NCI-H1694 treated with DMSO at 0.1 percent for 48 hours (cell line): Measurements from ENCODE around the gene ROBO4.

ENCODE experiments used
- DNase-seq: peaks from one replicate; lab custom pipeline; 2025; lab: John Stamatoyannopoulos, UW

Gene ROBO4

DNA sequence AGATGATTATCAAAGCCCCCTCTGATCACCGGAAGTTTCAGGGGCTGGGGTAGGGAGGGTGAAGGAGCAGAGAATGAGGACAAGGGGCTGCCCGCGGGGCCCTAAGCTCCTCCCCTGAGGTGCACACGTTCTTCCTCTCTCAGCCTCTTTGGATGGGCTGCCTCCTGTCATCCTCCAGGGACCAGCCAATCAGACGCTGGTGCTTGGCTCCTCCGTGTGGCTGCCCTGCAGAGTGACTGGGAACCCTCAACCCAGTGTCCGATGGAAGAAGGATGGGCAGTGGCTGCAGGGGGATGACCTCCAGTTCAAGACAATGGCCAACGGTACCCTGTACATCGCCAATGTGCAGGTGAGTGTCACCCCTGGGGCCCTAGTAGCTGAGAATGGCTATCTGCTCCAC lies 24.9 kb downstream of the ROBO4 start:
- no peak for DNase-seq

DNA sequence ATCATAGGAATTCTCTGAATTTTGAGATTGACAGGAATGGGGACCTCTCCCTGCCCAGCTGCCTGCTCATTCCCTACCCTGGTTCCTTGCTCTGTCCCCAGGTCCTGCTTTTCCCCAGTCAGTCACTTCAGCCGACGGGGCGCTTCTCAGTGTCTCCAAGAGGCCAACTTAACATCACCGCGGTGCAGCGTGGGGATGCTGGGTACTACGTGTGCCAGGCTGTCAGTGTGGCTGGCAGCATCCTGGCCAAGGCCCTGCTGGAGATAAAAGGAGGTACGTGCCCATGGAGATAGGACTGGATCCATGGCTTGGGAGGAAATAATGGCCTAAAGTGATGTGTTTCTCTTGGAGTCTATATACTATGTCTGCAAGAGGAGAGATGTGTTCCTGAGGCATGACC lies 25.4 kb downstream of the ROBO4 start:
- no peak for DNase-seq

DNA sequence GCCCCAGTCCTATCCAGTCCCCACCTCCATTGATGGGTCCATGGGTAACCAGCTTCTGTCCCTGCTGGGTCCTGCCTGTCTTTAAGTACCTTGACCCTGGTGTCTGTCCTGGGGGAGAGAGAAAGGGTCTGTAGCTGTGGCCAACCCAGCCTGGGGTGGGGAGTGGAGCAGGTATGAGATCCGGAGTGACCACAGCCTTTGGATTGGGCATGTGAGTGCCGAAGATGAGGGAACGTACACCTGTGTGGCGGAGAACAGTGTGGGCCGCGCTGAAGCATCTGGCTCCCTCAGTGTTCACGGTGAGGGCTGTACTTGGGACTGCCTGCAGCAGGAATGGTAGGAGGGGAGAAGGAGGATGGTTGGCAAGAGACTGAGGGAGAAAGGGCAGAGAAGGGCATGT lies 27.2 kb downstream of the ROBO4 start:
- no peak for DNase-seq

DNA sequence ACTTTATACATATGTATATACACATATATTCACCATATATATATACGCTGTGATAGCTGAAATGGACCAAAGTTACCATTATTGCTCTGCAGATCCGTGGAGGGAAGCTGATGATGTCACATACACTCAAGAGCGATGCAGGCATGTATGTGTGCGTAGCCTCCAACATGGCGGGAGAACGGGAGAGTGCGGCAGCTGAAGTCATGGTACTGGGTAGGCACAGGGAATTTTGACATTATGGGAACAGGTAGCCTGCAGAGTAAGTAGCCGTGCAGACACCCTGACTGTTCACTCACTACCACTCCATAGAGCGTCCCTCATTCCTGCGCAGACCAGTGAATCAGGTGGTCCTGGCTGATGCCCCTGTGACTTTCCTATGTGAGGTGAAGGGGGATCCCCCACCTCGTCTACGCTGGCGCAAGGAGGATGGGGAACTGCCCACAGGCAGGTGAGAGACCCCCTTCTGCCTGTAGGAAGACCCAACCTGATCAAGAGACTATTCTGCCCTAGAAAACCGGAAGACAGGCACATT lies 27.7 kb downstream of the ROBO4 start:
- no peak for DNase-seq

DNA sequence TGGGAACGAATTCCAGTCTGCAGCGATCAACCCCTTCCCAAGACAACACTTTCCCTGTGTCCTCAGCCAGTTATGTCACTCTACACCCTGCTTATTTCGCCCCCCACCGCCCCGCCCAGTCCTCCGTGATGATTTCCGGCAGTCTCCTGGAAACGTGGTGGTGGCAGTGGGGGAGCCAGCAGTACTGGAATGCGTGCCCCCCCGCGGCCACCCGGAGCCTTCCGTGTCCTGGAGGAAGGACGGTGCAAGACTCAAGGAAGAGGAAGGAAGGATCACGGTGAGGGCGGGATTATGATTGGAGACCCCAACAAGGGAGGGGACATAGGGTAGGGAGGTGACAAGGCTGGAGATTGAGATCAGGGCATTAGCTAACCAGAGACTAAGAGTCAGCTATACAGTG lies 28.3 kb downstream of the ROBO4 start:
- DNase-seq = no peak

DNA sequence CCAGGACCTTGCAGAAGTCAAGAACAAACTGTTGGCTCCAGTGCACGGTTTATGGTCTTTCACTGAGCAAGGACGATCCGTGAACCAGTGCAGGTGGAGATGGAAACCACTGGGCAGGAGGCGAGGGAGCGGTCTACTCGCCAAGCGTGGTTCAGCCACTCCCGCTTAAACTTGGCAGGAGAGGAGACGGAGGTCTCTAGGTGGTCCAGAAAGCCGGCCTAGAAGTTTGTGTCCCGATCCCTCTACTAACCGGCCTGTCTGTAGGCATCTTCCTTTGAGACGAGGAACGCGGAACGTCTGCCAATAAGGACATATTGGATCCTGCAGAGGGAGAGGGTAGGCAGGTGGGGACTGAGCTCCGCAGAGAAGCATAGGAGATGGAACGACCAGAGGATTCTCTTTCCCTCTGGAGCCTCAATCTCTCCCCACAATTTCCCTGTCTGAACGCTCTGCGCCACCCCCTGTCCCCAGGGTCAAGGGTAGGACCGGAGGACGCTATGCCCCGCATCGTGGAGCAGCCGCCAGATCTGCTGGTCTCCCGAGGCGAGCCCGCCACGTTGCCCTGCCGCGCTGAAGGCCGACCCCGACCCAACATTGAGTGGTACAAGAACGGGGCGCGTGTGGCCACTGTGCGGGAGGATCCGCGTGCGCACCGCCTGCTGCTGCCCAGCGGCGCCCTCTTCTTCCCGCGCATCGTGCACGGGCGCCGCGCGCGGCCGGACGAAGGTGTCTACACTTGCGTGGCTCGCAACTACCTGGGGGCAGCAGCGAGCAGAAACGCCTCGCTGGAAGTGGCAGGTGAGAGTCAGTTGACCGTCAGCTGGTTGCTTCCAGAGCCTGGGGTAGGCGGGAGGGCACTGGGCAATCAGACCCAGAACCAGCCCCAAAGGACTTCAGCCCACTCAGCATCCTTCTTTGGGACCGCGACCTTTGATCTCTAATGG lies 29.1 kb downstream of the ROBO4 start:
- no peak for DNase-seq

DNA sequence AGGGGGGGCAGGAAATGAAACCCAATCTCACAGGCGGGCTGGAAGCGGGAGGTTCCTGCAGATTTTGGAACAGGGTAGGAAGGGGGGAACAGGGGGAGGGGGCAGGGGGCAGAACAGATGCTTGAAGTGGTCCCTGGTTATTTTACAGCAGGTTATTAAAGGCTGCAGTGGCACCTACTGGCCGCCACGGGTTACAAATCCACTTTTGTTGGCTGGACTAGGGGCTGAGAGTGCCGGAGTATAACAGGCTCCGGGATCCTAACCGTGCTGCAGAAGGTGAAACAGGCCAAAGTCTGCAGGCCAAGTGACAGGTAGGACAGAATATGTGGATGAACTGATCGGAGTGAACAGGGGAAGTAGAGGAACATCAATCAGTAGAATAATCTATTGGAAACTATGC lies 30.0 kb downstream of the ROBO4 start:
- DNase-seq = peak; percentile 6

DNA sequence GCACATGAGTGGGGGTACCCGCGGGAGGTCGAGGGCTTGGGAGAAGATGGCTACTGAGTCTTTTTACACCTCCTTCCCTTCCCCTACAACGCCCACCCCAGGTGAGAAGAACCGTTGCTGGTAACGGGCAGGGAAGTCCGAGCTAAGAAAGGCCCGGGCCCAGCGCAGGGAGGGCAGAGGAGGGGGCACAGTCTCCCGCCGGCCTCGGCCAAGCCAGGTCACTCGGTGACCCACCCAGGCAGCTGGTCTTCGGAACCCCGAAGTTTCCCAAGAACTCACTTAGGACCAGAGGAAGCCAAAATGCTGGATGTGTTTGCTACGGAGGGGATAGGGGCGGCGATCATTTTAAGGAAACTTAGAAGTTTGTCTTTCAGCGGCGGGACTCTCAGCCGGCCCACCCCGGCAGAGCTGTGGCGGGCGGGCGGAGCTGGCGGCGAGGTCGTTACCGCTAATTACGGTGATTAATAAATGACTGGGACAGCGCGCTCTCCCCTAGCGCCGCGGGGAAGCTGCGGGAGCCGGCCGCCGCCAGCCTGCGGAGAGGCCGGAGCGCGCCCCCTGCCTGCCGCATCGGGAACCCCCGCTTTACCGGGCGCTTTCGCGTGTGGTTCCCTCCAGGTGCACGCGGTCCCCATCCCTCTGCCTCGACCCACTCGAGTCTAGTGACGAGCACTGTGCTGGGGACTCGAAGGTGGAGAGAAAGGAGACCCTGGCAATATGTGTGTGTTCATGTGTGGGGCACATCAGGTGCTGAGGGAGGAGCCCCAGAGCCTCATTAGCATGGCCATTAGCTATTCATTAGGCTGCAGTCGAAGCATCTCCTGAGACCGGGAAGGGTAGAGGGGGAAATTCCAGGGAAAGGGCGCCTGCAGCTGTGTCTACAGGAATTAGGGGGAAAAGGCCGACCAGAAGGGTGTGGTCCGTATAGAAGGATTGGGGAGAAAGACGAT lies 31.5 kb downstream of the ROBO4 start:
- peak; percentile 0 for DNase-seq

DNA sequence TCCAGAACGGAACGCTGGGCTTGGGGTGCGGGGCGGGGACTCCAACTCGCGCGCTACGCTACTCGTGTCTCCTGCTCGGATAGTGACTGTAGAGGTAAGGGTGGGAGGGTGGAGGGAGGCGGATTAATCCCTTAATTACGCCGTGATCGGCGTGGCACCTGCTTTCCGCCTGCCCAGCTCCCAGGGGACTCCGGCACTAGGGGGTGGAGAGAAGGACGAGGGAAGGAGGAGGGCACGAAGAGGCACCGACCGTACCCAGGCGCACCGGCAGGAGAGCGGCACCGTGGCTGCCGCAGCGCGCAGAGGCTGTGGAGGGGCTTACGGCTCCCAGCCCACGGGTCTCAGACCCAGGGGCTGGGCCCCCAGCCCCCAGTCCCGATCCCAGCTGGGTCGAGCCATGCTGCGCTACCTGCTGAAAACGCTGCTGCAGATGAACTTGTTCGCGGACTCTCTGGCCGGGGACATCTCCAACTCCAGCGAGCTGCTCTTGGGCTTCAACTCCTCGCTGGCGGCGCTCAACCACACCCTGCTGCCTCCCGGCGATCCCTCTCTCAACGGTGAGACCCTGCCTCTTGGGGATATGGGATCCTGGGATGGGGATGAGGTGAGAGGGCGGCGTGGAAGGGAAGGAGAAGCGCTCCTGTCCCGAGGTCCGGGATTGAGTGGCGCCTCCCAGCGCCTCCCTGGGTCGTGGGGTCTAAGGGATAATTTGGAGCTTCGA lies 32.3 kb downstream of the ROBO4 start, which contains the start of gene ROBO3:
ROBO3 (plus strand) TSS at position 252 of the 721 bp plus-strand sequence; CDS start at position 398, 146 bp downstream.
- no peak for DNase-seq

DNA sequence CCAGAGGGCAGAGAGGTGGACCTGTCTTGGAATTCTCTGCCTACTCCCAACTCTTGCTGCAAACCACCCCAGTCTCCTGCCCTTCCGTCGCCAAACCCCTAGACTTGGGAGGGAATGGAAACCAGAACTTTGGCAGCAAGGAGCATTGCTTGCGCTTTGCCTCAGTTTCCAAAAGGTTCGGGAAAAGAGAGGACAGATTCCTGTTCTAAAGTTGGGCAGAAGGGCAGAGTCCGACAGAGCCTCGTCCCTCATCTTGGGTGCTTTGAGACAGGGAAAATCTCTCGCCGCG lies 32.8 kb downstream of the ROBO4 start:
- no peak for DNase-seq

DNA sequence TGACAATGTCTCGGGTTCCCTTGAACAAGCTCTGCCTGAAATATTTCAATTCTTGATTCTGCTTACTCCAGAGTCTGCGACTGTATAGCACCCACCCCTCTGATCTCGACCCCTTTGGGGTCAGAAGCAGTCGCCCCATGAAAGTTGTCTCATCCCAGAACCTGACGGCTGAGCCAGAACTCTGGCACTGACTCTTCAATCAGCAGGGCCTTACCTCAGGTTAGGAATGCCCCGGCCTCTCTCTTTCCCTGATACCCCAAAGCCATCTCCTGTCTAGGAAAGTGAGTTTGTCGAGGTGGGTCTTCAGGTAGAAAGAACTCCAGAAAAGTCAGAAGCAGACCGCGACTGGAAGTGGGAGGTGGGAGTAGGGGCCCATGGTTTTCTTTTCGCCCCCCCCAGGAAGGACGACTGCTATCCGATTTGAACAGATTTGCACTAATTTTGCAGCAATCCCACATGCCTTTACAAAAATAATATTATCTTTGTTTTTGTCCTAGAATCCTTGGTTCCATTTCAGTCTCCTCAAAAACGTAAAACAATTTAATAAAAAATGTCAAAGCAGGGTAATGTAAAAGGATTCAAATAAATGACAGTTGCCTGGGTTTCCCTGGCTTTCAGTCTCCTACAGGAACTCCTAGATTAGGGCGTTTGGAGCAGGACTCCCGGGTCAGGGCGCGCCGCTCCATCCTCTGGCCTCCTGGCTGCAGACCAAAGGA lies 33.3 kb downstream of the ROBO4 start:
- DNase-seq = no peak

DNA sequence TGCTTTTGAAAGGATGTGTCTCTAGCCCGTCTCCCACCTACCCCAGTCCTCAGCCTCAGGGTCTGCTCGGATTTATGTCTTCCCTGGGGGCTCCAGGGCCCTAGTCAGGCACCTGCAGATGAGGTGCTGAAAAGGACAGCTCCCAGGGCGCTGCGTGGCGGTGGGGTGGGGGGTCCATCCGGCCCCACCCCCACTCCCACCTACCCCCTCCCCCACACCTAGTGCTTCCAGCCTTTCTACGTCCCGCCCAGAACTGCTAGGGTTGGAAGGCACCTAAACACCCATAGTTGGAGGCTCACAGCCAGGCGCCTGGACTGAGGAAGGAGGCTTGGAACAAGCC lies 33.9 kb downstream of the ROBO4 start:
- no peak for DNase-seq

DNA sequence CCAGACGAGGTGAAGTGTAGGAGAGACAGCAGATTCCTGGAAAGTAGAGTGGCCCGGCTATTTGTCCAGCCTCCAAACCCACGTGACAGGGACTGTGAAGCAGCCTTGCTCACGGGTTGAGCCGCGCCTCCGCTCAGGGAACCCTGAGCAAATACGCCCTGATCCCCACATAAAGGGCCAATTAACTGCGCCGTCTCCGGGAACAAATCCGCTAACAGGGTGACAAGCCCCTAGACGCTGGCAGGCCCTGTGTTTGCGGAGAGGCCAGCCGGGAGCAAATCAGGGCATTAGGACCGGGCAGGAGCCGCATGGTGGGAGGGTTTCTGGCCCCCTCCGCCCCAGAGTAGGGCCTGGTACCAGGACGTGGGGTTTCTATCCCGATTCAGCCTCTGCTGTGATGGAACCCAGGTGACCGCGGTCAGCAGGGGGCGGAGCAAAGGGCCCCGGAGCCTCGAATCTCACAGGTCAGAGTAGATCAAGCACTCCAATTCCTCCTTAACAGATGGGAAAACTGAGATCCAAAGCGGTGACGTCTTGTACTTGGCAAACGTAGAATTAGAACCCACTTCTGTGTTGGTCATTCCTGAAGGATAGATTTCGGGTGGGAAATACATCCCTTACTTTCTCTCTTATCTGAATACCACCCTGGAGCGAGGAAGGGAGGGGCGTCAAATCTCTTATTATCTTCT lies 34.4 kb downstream of the ROBO4 start:
- DNase-seq = no peak

DNA sequence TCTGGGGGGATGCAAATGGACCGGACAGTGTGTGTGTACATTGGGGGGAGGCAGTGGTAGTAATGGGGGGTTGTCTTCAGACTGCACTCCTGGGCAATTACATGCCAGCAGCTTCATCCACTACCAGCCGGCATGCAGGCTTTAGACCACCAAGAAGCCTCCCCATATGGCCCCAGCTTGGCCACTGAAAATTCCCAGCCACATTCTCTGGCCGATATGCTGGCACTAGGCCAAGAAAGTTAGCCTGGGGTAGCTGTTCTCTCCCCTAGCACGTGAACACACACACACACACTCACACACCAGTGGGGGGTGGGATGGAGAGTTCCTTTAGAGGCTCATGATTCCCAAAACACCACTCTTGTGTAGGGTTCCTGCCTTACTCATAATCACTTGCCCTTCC lies 36.0 kb downstream of the ROBO4 start:
- DNase-seq = no peak

DNA sequence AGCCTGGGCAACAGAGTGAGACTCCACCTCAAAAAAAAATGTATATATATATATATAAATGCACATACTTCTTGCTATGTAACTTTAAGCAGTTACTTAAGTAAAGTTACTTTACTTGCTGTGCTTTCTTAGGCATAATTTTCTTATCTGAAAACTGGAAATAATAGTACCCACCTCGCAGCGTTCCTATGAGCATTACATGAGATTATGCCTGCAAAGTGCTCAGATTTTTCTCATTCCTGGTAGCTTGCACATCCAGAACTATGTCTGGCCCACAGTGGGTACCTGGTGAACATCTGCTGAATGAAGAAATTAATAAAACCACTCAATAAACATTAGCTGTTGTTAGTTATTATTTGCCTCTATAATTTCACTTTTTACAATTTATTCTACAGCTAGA lies 38.5 kb downstream of the ROBO4 start:
- DNase-seq = no peak

DNA sequence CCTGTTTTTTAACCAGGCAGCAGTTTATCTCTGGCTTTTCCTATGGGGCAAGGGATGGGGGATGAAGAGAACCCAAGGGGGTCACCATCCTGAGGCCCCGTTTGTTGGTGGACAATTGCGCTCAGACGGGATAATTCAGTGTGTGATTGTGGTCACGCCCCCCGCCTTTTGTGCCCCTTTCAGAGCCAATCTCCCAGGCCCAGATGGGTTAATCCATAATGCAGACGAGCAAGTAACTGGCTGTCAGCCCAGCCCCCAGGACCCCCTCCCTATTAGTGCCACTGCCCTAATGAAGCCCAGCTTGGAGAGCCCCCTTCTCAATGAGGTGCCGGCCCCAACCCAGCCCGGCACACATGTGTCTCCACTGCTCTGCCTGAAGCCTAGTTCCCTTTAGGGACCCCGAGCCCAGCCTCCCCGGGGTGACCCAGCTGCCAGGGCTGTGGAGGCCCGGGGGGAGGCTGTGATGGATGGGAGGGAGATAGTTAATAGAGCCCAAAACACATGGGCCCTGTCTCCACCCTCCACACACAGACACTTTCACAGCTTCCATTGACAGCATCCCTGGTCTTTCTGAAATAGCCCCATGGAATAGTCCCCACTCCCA lies 51.5 kb downstream of the ROBO4 start:
- no peak for DNase-seq

DNA sequence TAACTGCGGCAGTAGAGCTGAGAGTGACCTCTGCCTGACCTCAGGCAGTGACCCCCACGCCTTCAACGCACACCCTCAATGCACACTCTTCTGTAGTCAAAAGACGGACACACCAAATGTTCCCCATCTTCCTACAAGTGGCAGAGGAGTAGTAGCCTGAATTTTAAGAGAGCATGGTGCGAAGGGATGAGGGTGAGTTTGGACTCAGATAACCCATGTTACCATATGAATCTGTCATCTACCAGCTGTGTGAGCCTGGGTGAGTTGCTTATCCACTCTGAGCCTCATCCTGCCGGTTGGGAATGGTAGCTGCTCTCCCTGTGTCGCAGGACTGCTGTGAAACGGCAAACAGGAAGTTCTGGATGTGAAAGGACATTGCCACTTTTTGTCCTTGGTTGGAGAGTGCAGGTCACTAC lies 53.0 kb downstream of the ROBO4 start:
- DNase-seq = no peak

DNA sequence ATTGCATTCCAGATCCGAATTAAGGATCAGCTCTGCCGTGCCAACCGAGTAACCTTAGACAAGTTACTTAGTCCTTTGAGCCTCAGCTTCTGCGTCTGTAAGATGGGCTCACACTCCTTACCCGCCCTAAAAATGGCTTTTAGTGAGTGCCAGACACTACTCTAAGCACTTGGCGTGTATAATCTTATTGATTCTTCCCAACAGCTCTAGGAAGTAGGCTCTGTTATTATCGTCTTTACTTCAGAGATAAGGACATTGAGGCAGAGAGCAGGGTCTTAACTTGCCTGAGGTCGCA lies 54.1 kb downstream of the ROBO4 start:
- DNase-seq = no peak

DNA sequence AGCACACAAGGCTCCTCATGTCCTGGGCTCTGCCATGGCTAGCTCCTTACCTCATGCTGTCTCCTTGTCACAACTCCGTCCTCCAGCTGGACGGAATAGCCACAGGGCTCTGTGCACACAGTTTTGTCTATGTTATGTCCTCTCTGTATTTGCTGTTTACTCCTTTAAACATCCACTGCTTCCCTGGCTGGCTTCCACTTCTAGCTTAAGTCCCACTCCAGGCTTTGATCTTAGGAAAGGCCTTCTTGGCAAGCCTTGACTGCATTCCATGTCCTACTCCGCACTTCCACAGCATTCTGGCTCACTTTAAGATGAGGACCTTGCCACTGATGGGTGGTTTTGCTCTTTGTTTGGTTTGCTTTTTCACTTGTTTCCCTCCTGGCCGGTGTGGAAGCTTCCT lies 55.4 kb downstream of the ROBO4 start:
- DNase-seq = no peak

DNA sequence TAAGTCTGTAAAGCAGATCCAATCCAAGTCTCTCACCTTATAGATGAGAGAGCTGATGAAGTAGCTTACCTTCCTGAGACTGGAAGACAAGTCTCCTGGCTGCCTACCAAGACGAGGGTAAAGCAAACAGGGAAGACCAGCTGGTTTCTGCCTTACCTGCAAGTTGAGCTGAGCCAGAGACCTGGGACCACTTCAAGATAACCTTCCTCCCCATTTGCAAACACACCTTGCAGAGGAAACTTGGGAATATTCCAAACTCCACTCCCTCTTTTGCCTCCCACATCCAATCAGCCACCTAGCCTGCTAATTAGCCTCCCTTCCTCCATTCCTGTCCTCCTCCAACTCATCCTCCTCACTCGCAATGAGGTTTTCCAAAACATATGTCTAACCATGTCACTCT lies 55.8 kb downstream of the ROBO4 start:
- no peak for DNase-seq

DNA sequence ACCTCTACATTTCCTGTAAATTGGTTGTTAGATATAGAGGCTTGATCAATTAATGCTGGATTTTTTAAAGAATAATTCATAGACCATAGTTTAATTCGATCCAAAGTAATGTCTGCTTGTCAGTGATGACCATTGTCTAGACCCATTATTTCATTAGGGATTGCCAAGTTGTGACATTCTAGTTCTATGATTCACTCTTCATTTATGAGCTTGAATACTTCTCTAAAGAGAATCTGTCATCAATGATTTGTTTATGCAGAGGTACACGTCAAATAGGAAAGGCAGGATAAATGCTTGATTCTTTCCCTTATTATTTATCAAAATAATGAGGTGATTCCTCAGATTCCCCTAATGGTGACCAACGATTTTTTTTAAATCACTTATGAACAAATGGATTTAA lies 56.5 kb downstream of the ROBO4 start:
- no peak for DNase-seq
